Astrocyte of the cerebellum (primary cell): Measurements from ENCODE around the gene CENPS.
"Not testable (repeated sequence)": the region's sequence is repeated elsewhere in the genome, so short reads cannot be mapped to it uniquely, and the experiment has no call there.

Experiments used
- DNase-seq: peaks from one replicate; pipeline ENCODE4 v3.0.0-alpha.2; 2011; ENCODE audit warnings: low read depth
- H3K4me3 ChIP-seq: 2 replicates; pipeline ENCODE4 v1.5.1; 2011; ENCODE audit warnings: mild to moderate bottlenecking, low read depth, low read length, moderate library complexity
- in situ Hi-C: cut with HindIII; loops from 2 replicates; pipeline ENCODE4 v1.10.0; 2017; ENCODE audit warnings: low sequenced_read_pairs
- TF ChIP-seq, protein P1 (sequence below): IDR thresholded peaks from 2 replicates; pipeline ENCODE4 v1.5.1; 2012; ENCODE audit warnings: low read length, low read depth, moderate library complexity, mild to moderate bottlenecking; ENCODE audit errors: missing control alignments

Gene CENPS

DNA sequence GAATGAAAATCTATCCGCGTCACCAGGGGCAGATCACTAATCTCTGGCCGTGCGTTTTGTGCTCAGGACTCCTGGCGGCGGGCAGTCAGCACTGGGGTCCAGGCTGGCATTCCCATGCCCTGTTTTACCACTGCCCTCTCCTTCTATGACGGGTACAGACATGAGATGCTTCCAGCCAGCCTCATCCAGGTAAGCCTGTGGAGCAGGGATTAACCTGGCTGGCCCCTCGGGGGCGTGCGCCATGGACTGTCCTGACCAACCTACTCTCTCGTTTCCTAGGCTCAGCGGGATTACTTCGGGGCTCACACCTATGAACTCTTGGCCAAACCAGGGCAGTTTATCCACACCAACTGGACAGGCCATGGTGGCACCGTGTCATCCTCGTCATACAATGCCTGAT is 10.9 kb upstream of the CENPS start:
- TF ChIP-seq, protein P1, sequence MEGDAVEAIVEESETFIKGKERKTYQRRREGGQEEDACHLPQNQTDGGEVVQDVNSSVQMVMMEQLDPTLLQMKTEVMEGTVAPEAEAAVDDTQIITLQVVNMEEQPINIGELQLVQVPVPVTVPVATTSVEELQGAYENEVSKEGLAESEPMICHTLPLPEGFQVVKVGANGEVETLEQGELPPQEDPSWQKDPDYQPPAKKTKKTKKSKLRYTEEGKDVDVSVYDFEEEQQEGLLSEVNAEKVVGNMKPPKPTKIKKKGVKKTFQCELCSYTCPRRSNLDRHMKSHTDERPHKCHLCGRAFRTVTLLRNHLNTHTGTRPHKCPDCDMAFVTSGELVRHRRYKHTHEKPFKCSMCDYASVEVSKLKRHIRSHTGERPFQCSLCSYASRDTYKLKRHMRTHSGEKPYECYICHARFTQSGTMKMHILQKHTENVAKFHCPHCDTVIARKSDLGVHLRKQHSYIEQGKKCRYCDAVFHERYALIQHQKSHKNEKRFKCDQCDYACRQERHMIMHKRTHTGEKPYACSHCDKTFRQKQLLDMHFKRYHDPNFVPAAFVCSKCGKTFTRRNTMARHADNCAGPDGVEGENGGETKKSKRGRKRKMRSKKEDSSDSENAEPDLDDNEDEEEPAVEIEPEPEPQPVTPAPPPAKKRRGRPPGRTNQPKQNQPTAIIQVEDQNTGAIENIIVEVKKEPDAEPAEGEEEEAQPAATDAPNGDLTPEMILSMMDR: no peak

DNA sequence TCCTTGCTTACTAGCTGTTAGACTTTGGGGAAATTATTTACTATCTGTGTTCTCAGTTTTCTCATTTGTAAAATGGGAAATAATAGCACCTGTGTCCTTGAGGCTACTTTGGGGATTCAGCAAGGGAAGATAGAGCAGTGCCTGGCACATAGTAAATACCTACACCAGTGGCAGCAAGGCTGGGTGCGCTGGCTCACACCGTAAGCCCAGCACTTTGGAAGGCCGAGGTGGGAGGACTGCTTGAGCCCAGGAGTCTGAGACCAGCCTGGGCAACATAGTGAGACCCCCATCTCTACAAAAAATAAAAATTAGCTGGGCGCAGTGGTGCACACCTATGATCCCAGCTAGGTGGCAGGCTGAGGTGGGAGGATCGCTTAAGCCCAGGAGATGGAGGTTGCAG is 8.6 kb upstream of the CENPS start:
- H3K4me3 ChIP-seq: no peak overlapping the region
- TF ChIP-seq, protein P1: no peak
- in situ Hi-C loops: loop anchor here (10.0 kb wide), 1 partner anchor 73 kb away; no protein-coding TSS in a partner anchor
- DNase-seq: no peak

More for the DNA sequence above, 10.9 kb upstream of the CENPS start:
- in situ Hi-C loops: no loop called here
- H3K4me3 ChIP-seq: no peak overlapping the region
- DNase-seq: no peak

DNA sequence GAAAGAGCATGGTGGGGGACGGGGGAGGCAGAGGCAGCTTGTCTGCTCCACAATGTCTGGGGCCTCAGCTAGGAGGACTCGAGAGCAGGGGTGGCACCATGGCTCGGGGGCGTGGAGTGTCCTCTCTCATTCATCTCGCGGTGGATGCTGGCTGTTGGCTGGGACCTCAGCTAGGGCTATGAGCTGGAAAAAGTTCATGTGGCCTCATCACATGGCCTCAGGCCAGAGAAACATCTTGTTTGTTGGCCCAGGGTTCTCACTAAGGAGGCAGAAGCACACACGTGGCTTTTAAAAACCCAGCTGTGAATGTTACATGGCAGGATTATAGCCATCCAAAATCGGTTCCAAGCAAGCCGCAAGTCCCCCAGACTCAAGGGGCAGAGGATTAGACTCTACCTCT is 6.2 kb upstream of the CENPS start:
- TF ChIP-seq, protein P1: no peak
- H3K4me3 ChIP-seq: no peak overlapping the region
- DNase-seq: no peak
- in situ Hi-C loops: loop anchor here (10.0 kb wide), 1 partner anchor 71 kb away; no protein-coding TSS in a partner anchor

DNA sequence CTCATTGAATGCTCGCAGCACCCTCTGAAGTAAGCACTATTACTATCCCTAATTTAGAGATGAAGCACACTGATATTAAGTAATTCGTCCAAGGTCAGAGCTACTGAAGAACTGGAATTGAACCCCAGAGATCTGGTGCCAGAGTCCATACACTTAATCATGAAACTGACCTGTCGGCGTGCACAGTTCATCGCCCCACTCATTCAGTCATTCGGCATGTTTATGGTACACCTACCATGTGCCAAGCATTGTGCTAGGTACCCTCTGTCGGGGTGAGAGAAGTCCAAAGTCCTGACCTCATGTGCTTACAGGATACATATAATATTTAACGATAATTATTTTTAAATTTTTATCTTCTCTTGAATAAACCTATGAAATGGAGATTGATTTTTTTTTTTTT is 5.6 kb upstream of the CENPS start:
- TF ChIP-seq, protein P1: no peak
- no peak for DNase-seq
- in situ Hi-C loops: loop anchor here (10.0 kb wide), 1 partner anchor 70 kb away; no protein-coding TSS in a partner anchor
- no peak overlapping the region for H3K4me3 ChIP-seq

DNA sequence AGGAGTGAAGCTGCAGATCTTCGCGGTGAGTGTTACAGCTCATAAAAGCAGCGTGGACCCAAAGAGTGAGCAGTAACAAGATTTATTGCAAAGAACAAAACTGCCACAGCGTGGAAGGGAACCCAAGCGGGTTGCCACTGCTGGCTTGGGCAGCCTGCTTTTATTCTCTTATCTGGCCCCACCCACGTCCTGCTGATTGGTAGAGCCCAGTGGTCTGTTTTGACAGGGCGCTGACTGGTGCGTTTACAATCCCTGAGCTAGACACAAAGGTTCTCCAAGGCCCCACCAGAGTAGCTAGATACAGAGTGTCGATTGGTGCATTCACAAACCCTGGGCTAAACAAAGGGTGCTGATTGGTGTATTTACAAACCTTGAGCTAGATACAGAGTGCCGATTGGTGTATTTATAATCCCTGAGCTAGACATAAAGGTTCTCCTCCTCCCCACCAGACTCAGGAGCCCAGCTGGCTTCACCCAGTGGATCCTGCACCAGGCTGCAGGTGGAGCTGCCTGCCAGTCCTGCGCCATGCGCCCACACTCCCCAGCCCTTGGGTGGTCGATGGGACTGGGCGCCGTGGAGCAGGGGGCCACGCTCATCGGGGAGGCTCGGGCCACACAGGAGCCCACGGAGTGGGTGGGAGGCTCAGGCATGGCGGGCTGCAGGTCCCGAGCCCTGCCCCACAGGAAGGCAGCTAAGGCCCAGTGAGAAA is 4.3 kb upstream of the CENPS start:
- in situ Hi-C loops: loop anchor here (10.0 kb wide), 1 partner anchor 69 kb away; no protein-coding TSS in a partner anchor
- not testable (repeated sequence) for DNase-seq, H3K4me3 ChIP-seq

DNA sequence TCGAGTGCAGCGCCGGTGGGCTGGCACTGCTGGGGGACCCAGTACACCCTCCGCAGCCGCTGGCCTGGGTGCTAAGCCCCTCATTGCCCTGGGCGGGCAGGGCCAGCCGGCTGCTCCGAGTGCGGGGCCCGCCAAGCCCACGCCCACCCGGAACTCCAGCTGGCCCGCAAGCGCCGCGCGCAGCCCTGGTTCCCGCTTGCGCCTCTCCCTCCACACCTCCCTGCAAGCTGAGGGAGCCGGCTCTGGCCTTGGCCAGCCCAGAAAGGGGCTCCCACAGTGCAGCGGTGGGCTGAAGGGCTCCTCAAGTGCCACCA is 3.7 kb upstream of the CENPS start:
- in situ Hi-C loops: loop anchor here (10.0 kb wide), 1 partner anchor 68 kb away; no protein-coding TSS in a partner anchor
- DNase-seq, H3K4me3 ChIP-seq: not testable (repeated sequence)

DNA sequence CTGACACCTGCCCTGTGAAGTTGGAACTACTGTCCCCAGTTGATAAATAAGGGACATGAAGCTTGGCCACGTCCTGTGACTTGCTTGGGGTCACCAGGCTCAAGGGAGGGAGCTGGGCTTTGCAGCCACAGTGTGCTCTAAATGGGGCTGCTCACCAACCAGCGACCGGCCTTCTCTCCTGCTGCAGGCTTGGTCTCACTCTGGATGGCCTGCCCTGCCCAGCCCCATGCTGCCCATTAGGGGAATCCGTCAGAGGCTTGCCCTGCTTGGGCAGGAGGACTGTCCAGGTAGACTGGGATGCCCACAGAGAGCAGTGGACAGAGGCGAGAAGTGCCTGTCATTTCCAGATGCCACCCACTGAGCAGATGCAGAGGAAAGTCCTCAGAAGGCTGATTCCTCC is 1.2 kb upstream of the CENPS start:
- TF ChIP-seq, protein P1: no peak
- in situ Hi-C loops: loop anchor here (10.0 kb wide), 1 partner anchor 66 kb away; no protein-coding TSS in a partner anchor
- DNase-seq: no peak
- no peak overlapping the region for H3K4me3 ChIP-seq
